ENCODE data around the gene TSSK6.

- no peak for TF ChIP-seq EZH2 (IDR thresholded peaks at IDR 0.05; ENCODE audit: borderline replicate concordance, low read length)
- TF ChIP-seq, protein P1, sequence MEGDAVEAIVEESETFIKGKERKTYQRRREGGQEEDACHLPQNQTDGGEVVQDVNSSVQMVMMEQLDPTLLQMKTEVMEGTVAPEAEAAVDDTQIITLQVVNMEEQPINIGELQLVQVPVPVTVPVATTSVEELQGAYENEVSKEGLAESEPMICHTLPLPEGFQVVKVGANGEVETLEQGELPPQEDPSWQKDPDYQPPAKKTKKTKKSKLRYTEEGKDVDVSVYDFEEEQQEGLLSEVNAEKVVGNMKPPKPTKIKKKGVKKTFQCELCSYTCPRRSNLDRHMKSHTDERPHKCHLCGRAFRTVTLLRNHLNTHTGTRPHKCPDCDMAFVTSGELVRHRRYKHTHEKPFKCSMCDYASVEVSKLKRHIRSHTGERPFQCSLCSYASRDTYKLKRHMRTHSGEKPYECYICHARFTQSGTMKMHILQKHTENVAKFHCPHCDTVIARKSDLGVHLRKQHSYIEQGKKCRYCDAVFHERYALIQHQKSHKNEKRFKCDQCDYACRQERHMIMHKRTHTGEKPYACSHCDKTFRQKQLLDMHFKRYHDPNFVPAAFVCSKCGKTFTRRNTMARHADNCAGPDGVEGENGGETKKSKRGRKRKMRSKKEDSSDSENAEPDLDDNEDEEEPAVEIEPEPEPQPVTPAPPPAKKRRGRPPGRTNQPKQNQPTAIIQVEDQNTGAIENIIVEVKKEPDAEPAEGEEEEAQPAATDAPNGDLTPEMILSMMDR (IDR thresholded peaks at IDR 0.05; ENCODE audit: low read length) = peak; percentile 40; the same call in 1 of the 2 replicates
These were observed 37.5 kb upstream of the TSSK6 start for GRCh38 chr19:19552798-19553197.

Data from OCI-LY1 (cell line).